Breast epithelium (tissue), 4 donors: ENCODE results near the gene PDX1. TPM values are rescaled to one million over a fixed set of nuclear protein-coding genes. Genes with fewer than 3 reads are reported as not detected.
"Not testable (repeated sequence)": the region's sequence is repeated elsewhere in the genome, so short reads cannot be mapped to it uniquely, and the experiment has no call there.

Source experiments
- DNase-seq, 2 donors: peaks; one replicate each; pipeline ENCODE4 v3.0.0-alpha.2; 2019; ENCODE audit warnings: low spot score in 2 of 2
- H3K27ac ChIP-seq, 2 donors: fragments of 200-600 bp; sonication (generic) in 1 of 2; one replicate each; pipeline ENCODE4 v1.5.1; 2016 to 2019; ENCODE audit warnings: mild to moderate bottlenecking in 1 of 2
- H3K27me3 ChIP-seq, 2 donors: fragments of 200-600 bp; sonication (generic) in 1 of 2; one replicate each; pipeline versions ENCODE4 v1.5.1 to v1.6.0; 2017 to 2019; ENCODE audit warnings: control low read depth in 1 of 2, mild to moderate bottlenecking in 1 of 2
- H3K36me3 ChIP-seq: fragments of 200-600 bp; one replicate; pipeline ENCODE4 v1.5.1; 2019
- H3K4me1 ChIP-seq, 2 donors: fragments of 200-600 bp; sonication (generic); one replicate each; pipeline ENCODE4 v1.5.1; 2016 to 2019; ENCODE audit warnings: control low read depth in 1 of 2
- H3K4me3 ChIP-seq, 3 donors: fragments of 200-600 bp; sonication (generic); 1 replicate in 2 of 3; 2 replicates in 1 of 3; pipeline ENCODE4 v1.5.1; 2016 to 2019; ENCODE audit warnings: mild to moderate bottlenecking in 3 of 3, moderate library complexity in 2 of 3
- H3K9me3 ChIP-seq, 2 donors: fragments of 200-600 bp; sonication (generic) in 1 of 2; one replicate each; pipeline ENCODE4 v1.5.1; 2016 to 2019; ENCODE audit warnings: control low read depth in 1 of 2
- CTCF ChIP-seq, 3 donors: fragments of 450-650 bp; IDR thresholded peaks; one replicate each; pipeline ENCODE4 v1.5.1; 2016 to 2017; ENCODE audit warnings: antibody characterized with exemption in 3 of 3, mild to moderate bottlenecking in 3 of 3, moderate library complexity in 3 of 3
- POLR2A ChIP-seq: fragments of 450-650 bp; IDR thresholded peaks from one replicate; pipeline ENCODE4 v1.6.1; 2016; ENCODE audit warnings: antibody characterized with exemption, mild to moderate bottlenecking, moderate library complexity
- POLR2AphosphoS5 ChIP-seq, 3 donors: sonication (generic); formaldehyde crosslinking; IDR thresholded peaks; one replicate each; pipeline ENCODE4 v1.6.1; 2017; ENCODE audit warnings: antibody characterized with exemption in 3 of 3
- intact Hi-C: fragments of 100-400 bp; cut with DNase I; formaldehyde crosslinking; loops from one replicate; pipeline ENCODE4 v1.15.1; 2023; ENCODE audit warnings: low total_unique reads
- total RNA-seq, 3 donors: library from RNA; depleted of rRNA; stranded (reverse); fragments of >200 nt; gene quantifications; one replicate each; pipeline ENCODE4 v1.1.0, GENCODE V29; 2016

PDX1 gene
- total RNA-seq, 3 donors from 2014 or later: not detected

- H3K4me1 ChIP-seq: peaks cover 0 to 8% of the 10 kb centered on the region in 2 donors
- no peak for DNase-seq
- intact Hi-C loops: no loop called here
- no peak overlapping the region for H3K4me3 ChIP-seq
- H3K27me3 ChIP-seq: peaks cover 3 to 95% of the 10 kb centered on the region in 2 donors
- H3K36me3 ChIP-seq: no peaks in the 10 kb centered on the region
- TF ChIP-seq POLR2AphosphoS5 (IDR thresholded peaks at IDR 0.05) (no peak), POLR2A (no peak), CTCF (IDR thresholded peaks at IDR 0.05) (no peak)
- no peak overlapping the region for H3K27ac ChIP-seq
- no peaks in the 10 kb centered on the region for H3K9me3 ChIP-seq
Measured at GRCh38 chr13:27962982-27963381, 43.2 kb downstream of the PDX1 start.

GRCh38 chr13:27963491-27963890 lies 43.7 kb downstream of the PDX1 start:
- DNase-seq: no peak
- no peak overlapping the region for H3K27ac ChIP-seq
- peaks cover 6 to 95% of the 10 kb centered on the region in 2 donors for H3K27me3 ChIP-seq
- H3K9me3 ChIP-seq: no peaks in the 10 kb centered on the region
- intact Hi-C loops: no loop called here
- no peaks in the 10 kb centered on the region for H3K36me3 ChIP-seq
- H3K4me3 ChIP-seq: no peak overlapping the region
- no peak for TF ChIP-seq POLR2A
- TF ChIP-seq POLR2AphosphoS5 (IDR thresholded peaks at IDR 0.05): no peak
- peaks cover 3 to 8% of the 10 kb centered on the region in 2 donors for H3K4me1 ChIP-seq

GRCh38 chr13:27964206-27964605 lies 44.4 kb downstream of the PDX1 start:
- H3K36me3 ChIP-seq, intact Hi-C loops, H3K4me3 ChIP-seq, H3K9me3 ChIP-seq, DNase-seq, H3K27ac ChIP-seq, H3K4me1 ChIP-seq: not testable (repeated sequence)
- H3K27me3 ChIP-seq: peaks cover 7 to 95% of the 10 kb centered on the region in 2 donors

GRCh38 chr13:27964741-27965323 lies 45.0 kb downstream of the PDX1 start:
- Histone ChIP-seq H3K4me3 (no peak overlapping the region), H3K4me1 (peaks cover 3 to 8% of the 10 kb centered on the region in 2 donors), H3K27ac (no peak overlapping the region), H3K9me3 (no peaks in the 10 kb centered on the region), H3K27me3 (peaks cover 4 to 95% of the 10 kb centered on the region in 2 donors), H3K36me3 (no peaks in the 10 kb centered on the region)
- TF ChIP-seq POLR2A: no peak
- no peak for TF ChIP-seq POLR2AphosphoS5 (IDR thresholded peaks at IDR 0.05)
- no peak for TF ChIP-seq CTCF (IDR thresholded peaks at IDR 0.05)
- DNase-seq: no peak
- intact Hi-C loops: no loop called here

DNA sequence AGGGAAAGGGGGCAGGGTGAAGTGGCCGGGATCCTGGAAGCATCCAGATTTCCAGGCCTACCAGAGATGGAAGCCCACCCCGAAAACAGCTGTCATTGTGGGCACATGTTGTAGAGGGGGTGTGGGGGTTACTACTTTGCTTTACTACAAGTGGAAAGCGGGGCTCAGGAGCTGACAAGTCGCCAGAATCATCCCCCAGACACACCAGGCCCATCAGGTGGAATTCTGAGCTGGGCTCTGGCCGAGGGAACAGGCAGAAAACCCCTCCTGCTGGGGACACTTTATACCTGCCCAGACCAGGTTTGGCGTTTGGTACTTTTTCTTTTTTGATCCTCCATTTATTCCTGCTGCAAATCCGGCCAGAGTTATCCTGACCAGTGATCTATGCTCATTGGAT lies 45.5 kb downstream of the PDX1 start:
- peaks cover 4 to 95% of the 10 kb centered on the region in 2 donors for H3K27me3 ChIP-seq
- intact Hi-C loops: no loop called here
- peaks cover 3 to 5% of the 10 kb centered on the region in 2 donors for H3K4me1 ChIP-seq

More for the DNA sequence above, 45.5 kb downstream of the PDX1 start:
- no peak for DNase-seq
- H3K9me3 ChIP-seq: no peaks in the 10 kb centered on the region
- no peaks in the 10 kb centered on the region for H3K36me3 ChIP-seq
- H3K4me3 ChIP-seq: no peak overlapping the region
- TF ChIP-seq CTCF (IDR thresholded peaks at IDR 0.05) (no peak), POLR2A (no peak), POLR2AphosphoS5 (IDR thresholded peaks at IDR 0.05) (no peak)
- H3K27ac ChIP-seq: no peak overlapping the region
